Stomach (tissue), 4 donors: ENCODE data around the gene NUMB.

ENCODE experiments used
- POLR2A ChIP-seq, 4 donors: fragments of 450-650 bp; IDR thresholded peaks; one replicate each; pipeline ENCODE4 v1.6.1; 2016; ENCODE audit warnings: antibody characterized with exemption in 4 of 4, control low read depth in 2 of 4, mild to moderate bottlenecking in 1 of 4, moderate library complexity in 1 of 4
- TF ChIP-seq, protein P1 (sequence below), 7 experiments: fragments of 450-650 bp in 4 of 7; fragments of 200-600 bp in 3 of 7; sonication (generic) in 3 of 7; IDR thresholded peaks; one replicate each; pipeline ENCODE4 v1.5.1; 2016 to 2019; ENCODE audit warnings: antibody characterized with exemption in 7 of 7, control low read depth in 2 of 7, mild to moderate bottlenecking in 1 of 7

DNA sequence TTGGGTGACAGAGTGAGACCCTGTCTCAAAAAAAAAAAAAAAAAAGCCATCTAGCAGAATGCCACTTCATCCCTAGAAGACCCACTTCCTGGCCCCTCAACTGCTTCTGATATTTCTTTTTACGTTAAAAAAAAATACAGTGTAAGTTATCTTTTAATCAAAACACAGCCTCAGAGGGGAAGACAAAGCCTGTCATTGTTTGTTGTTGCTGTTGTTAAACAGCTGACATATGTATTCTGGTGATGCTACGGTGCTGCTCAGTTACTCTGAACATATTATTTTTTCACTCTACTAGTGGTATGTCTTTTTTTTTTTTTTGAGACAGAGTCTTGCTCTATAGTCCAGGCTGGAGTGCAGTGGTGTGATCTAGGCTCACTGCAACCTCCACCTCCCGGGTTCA lies 145.7 kb downstream of the NUMB start:
- TF ChIP-seq POLR2A (IDR thresholded peaks at IDR 0.05), result no peak
- TF ChIP-seq, protein P1, sequence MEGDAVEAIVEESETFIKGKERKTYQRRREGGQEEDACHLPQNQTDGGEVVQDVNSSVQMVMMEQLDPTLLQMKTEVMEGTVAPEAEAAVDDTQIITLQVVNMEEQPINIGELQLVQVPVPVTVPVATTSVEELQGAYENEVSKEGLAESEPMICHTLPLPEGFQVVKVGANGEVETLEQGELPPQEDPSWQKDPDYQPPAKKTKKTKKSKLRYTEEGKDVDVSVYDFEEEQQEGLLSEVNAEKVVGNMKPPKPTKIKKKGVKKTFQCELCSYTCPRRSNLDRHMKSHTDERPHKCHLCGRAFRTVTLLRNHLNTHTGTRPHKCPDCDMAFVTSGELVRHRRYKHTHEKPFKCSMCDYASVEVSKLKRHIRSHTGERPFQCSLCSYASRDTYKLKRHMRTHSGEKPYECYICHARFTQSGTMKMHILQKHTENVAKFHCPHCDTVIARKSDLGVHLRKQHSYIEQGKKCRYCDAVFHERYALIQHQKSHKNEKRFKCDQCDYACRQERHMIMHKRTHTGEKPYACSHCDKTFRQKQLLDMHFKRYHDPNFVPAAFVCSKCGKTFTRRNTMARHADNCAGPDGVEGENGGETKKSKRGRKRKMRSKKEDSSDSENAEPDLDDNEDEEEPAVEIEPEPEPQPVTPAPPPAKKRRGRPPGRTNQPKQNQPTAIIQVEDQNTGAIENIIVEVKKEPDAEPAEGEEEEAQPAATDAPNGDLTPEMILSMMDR (IDR thresholded peaks at IDR 0.05), result no peak
